GM15510 (cell line): ENCODE results near the gene KIF24.

ENCODE experiments used
- POLR2A ChIP-seq: IDR thresholded peaks from 3 replicates; pipeline ENCODE4 v1.6.1; 2011; ENCODE audit warnings: borderline replicate concordance; ENCODE audit not compliant: insufficient read length; ENCODE audit errors: extremely low read depth

Gene KIF24

GRCh38 chr9:34282096-34282495, 47.0 kb downstream of the KIF24 start:
- no peak for TF ChIP-seq POLR2A

- no peak for TF ChIP-seq POLR2A
These were observed 49.7 kb downstream of the KIF24 start for GRCh38 chr9:34279411-34279810.
